ENCODE results near the gene MTMR2. TPM values are rescaled to one million over a fixed set of nuclear protein-coding genes. Genes with fewer than 3 reads are reported as not detected.

Gene MTMR2
- total RNA-seq, 1 donor from 2014 or later = 40.2 TPM

Other genes with a start within 250 kb of the MTMR2 start
- gene FAM76B, start 134.3 kb downstream of the MTMR2 start, total RNA-seq = 24.2 TPM
- gene CEP57, start 133.6 kb downstream of the MTMR2 start, total RNA-seq = 82.9 TPM

Measured in mucosa of gallbladder (tissue), 1 donor.